Activated CD8-positive, alpha-beta memory T cell treated with anti-CD3 and anti-CD28 coated beads, Interleukin-2, amount 50 U/mL, for 4 hours (primary cell): ENCODE results near the gene ZNF248.

Experiments
- DNase-seq: peaks from one replicate; pipeline ENCODE4 v3.0.0-alpha.2; 2020

Gene ZNF248

GRCh38 chr10:37819797-37820196, 37.6 kb downstream of the ZNF248 start:
- DNase-seq: no peak

DNA sequence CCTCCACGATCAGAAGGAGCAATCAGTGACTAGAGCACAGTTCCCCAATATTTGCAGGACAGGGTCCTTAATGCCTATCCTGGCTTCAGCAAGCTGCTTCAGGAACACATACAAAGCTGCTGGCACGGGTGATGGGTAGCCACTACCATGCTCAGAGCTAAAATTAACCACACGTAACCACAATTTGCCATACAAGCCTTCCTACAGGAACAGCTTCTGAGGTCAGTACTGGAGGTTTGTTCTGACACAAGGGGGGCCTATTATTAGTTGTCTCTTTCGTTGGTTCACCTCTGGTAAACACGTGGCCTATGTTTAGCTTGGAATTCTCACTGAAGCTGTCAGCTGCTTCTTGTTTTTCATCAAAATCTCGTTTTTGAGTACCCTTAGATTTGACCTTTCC, 41.1 kb downstream of the ZNF248 start:
- no peak for DNase-seq

DNA sequence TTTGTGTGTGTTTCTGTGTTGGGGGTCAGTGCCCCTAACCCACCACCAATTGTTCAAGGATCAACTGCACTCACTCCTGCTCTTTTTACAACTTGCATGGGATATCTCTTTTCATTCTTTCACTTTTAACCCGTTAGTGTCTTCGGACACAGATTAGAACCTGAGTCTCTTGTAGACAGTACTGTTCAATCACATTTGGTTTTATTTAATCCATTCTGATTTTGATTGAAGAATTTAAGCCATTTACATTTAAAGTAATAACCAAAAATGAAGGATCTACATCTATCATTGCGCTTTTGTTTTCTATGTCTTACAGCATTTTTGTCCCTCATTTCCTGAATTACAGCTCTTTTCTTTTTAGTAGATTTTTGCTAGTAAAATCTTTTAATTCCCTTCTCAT, 43.6 kb downstream of the ZNF248 start:
- no peak for DNase-seq

GRCh38 chr10:37812290-37812689, 45.1 kb downstream of the ZNF248 start:
- no peak for DNase-seq

- no peak for DNase-seq
These were observed 54.1 kb downstream of the ZNF248 start for GRCh38 chr10:37803269-37803668.

DNA sequence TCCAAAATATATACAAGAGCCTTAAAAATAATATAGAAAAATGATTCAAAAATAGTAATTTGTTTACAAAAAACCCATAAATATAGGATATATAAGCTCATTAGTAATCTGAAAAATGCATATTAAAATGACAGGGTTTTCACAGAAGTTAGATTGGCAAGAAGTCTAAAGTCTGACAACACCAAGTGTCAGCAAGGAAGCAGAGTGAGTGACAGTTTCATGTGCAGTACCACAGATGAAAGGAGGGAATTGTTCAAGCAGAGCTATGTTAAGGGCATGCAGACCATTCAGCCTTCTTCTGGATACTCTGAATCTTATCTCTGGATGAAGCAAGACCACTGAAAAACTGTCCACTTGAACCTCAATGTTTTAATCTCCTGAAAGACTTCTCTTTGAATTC, 55.9 kb downstream of the ZNF248 start:
- no peak for DNase-seq

GRCh38 chr10:37794305-37794976, 63.0 kb downstream of the ZNF248 start:
- DNase-seq: no peak

DNA sequence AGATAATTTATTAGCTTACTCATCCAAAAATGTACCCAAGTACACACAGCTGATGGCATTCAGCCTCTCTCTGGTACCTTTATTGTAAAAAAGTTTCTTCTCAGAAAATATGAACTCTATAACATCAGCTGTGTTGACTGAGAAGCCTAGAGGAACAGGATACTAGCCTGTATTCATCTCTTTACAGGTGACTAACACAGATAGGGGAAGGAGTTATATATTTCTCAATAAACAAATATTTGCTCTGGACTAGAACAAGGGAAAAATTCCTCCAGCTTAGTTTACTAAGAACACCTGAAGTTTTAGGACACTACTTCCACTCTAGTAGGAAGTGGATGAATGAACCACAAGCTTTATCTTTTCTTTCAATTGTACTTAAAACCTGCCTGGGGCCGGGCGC, 67.8 kb downstream of the ZNF248 start:
- DNase-seq: no peak

GRCh38 chr10:37784678-37785077, 72.7 kb downstream of the ZNF248 start:
- DNase-seq: no peak

GRCh38 chr10:37780536-37780935, 76.9 kb downstream of the ZNF248 start:
- no peak for DNase-seq

GRCh38 chr10:37777056-37777455, 80.4 kb downstream of the ZNF248 start:
- DNase-seq: no peak

- no peak for DNase-seq
These were observed 81.8 kb downstream of the ZNF248 start for GRCh38 chr10:37775612-37776011.

GRCh38 chr10:37774351-37774750, 83.1 kb downstream of the ZNF248 start:
- DNase-seq: no peak

DNA sequence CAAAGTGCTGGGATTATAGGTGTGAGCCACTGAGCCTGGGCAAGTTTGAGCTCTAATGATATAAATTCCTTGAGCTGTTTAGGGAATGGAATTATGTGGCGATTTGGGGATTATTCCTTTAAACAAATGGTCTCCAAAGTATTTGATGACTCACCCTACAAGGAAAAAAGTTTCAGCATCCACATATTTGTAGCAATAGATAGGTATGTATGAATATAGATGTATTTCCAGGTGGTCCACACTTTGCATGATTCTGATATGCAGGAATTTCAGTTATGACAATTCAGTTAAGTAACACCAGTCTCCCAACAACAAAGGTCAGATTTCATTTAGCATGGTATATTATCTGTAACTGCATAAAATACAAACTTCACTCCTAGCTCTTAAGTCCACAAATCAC, 92.2 kb downstream of the ZNF248 start:
- no peak for DNase-seq

- no peak for DNase-seq
These were observed 94.3 kb downstream of the ZNF248 start for GRCh38 chr10:37763132-37763531.

DNA sequence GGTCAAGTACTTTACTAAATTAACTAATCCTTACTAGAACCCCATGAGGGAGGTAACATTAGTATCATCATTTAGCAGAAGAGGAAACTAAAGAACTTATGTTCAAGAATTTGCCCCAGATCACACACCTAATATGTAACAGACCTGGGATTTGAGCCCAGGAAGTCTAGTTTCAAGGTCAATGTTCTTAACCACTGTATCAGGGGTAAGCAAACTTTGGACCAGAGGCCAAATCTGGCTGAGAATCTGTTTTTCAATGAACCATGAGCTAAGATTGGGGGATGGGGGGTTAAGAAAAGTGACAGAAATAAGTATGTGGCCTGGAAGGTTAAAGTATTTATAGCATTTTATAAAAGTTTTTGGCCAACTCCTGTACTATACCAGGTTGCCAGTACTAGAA, 95.1 kb downstream of the ZNF248 start:
- DNase-seq: no peak

- no peak for DNase-seq
These were observed 96.6 kb downstream of the ZNF248 start for GRCh38 chr10:37760817-37761216.

- no peak for DNase-seq
These were observed 99.3 kb downstream of the ZNF248 start for GRCh38 chr10:37758074-37758473.

GRCh38 chr10:37754538-37755323, 102.7 kb downstream of the ZNF248 start:
- no peak for DNase-seq

- DNase-seq: no peak
These were observed 105.0 kb downstream of the ZNF248 start for GRCh38 chr10:37752334-37752875.

- no peak for DNase-seq
These were observed 109.2 kb downstream of the ZNF248 start for GRCh38 chr10:37748170-37748569.

GRCh38 chr10:37747081-37747480, 110.3 kb downstream of the ZNF248 start:
- no peak for DNase-seq

GRCh38 chr10:37741831-37742230, 115.6 kb downstream of the ZNF248 start:
- DNase-seq: no peak

DNA sequence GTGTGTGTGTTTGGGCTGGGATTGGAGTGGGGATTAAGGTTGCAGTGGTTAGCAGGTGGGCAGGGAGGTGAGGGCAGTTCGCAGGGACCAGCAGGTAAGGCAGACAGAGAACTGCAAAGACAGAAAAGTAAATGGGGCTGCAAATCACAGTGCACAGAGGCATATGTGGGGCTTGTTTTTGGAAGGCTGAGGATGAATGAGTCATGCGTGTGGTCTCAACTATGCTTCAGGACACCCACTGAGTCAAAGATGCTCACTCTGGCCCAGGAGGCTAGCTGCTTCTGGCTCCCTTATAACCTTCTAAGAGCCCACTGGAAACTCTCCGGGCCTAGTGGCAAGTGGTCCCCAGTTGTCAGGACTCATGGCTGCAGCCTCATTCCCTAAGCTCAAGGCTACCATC, 118.2 kb downstream of the ZNF248 start:
- DNase-seq: no peak
